Left lung (tissue), 10 donors: ENCODE measurements around the gene LMOD1. TPM values are rescaled to one million over a fixed set of nuclear protein-coding genes. Genes with fewer than 3 reads are reported as not detected.

Experiments used
- ATAC-seq: fragments of 200-7000 bp; cut with Tn5 transposase; one replicate; pipeline ENCODE4 v1.9.1; 2020; ENCODE audit warnings: moderate library complexity
- DNase-seq, 4 donors: peaks; one replicate each; pipeline ENCODE4 v3.0.0-alpha.2; 2013 to 2020
- H3K27ac ChIP-seq, 2 donors: fragments of 200-600 bp; sonication (generic) in 1 of 2; one replicate each; pipeline versions ENCODE4 v1.5.0 to v1.8.0; 2020 to 2021
- H3K27me3 ChIP-seq, 2 donors: fragments of 200-600 bp; sonication (generic) in 1 of 2; one replicate each; pipeline versions ENCODE4 v1.5.0 to v1.8.0; 2020 to 2021
- H3K36me3 ChIP-seq, 2 donors: fragments of 200-600 bp; sonication (generic) in 1 of 2; one replicate each; pipeline versions ENCODE4 v1.5.0 to v1.8.0; 2020 to 2021
- H3K4me1 ChIP-seq, 2 donors: fragments of 200-600 bp; one replicate each; pipeline ENCODE4 v1.8.0; 2021
- H3K4me3 ChIP-seq, 2 donors: fragments of 200-600 bp; sonication (generic) in 1 of 2; one replicate each; pipeline versions ENCODE4 v1.5.0 to v1.8.0; 2020 to 2021; ENCODE audit warnings: mild to moderate bottlenecking in 1 of 2
- H3K9me3 ChIP-seq, 2 donors: fragments of 200-600 bp; sonication (generic) in 1 of 2; one replicate each; pipeline versions ENCODE4 v1.5.0 to v1.8.0; 2020 to 2021
- intact Hi-C, 2 donors: fragments of 100-400 bp; cut with DNase I; formaldehyde crosslinking; loops; one replicate each; pipeline versions ENCODE4 v1.11.2 to v1.14.2; 2022
- polyA plus RNA-seq, 6 donors: library from polyadenylated mRNA; unstranded; fragments of 120-200 nt; gene quantifications; one replicate each; pipeline ENCODE4 v1.2.1, GENCODE V29; 2013; ENCODE audit not compliant: insufficient read length in 6 of 6
- total RNA-seq, 2 donors: library from RNA; stranded (reverse); fragmentation: NEBNext Ultra II Directional; extraction: Animal tissue kit (Norgen Biotek cat#: 25700); gene quantifications; one replicate each; pipeline ENCODE4 v1.2.1, GENCODE V29; 2021
- TF ChIP-seq, protein P1 (sequence below), 2 donors: fragments of 200-600 bp; sonication (generic) in 1 of 2; IDR thresholded peaks; one replicate each; pipeline versions ENCODE4 v1.5.0 to v1.8.0; 2021; ENCODE audit warnings: antibody characterized with exemption in 2 of 2
- donor health status: DM: no; HTN: yes; CAD: no.
- donor health status: DM: no; HTN: no; CAD: no.

LMOD1 gene
- total and polyA plus RNA-seq, 8 donors, result 3.3 to 20.8 (median 5.1) TPM

DNA sequence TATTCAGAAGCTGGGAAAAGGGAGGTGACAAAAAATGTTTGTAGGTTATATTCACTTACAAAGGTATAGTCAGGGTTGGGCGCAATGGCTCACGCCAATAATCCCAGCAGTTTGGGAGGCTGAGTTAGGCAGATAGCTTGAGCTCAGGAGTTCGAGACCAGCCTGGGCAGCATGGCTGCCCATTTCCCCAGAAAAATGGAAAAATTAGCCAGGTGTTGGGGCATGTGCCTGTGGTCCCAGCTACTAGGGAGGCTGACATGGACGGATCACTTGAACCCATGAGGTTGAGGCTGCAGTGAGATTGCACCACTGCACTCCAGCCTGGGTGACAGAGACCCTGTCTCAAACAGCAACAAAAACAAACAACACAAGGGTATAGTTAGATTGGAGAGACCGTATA, 12.0 kb upstream of the LMOD1 start:
- DNase-seq, result no peak
- peaks cover 0 to 64% of the 10 kb centered on the region in 2 donors for H3K36me3 ChIP-seq
- no peak overlapping the region for H3K4me3 ChIP-seq
- no peaks in the 10 kb centered on the region for H3K27me3 ChIP-seq
- TF ChIP-seq, protein P1, sequence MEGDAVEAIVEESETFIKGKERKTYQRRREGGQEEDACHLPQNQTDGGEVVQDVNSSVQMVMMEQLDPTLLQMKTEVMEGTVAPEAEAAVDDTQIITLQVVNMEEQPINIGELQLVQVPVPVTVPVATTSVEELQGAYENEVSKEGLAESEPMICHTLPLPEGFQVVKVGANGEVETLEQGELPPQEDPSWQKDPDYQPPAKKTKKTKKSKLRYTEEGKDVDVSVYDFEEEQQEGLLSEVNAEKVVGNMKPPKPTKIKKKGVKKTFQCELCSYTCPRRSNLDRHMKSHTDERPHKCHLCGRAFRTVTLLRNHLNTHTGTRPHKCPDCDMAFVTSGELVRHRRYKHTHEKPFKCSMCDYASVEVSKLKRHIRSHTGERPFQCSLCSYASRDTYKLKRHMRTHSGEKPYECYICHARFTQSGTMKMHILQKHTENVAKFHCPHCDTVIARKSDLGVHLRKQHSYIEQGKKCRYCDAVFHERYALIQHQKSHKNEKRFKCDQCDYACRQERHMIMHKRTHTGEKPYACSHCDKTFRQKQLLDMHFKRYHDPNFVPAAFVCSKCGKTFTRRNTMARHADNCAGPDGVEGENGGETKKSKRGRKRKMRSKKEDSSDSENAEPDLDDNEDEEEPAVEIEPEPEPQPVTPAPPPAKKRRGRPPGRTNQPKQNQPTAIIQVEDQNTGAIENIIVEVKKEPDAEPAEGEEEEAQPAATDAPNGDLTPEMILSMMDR (IDR thresholded peaks at IDR 0.05), result no peak
- intact Hi-C loops, result no loop called here
- ATAC-seq, result no peak
- no peaks in the 10 kb centered on the region for H3K9me3 ChIP-seq
- peaks cover 6 to 12% of the 10 kb centered on the region in 2 donors for H3K4me1 ChIP-seq
- no peak overlapping the region for H3K27ac ChIP-seq

DNA sequence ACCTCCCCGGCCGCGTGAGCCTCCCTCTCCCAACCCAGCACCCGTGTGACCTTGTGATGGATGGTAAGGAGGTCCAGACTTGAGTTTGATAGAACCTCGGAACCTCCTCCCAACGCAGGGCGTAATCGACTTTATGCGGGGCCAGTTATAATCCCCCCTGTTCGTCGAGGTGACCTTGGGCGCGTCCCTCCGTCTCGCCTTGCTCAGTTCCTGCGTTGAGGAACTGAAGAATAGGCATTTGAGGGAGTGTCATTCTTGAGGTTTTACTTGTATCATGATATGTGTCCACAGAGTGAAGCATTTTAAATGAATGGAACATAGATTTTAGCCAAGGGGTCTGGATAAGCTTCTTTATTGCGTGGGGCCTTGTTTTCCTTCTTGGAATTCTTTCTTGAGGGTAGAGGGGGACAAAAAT, 9.4 kb upstream of the LMOD1 start:
- intact Hi-C loops, result no loop called here
- TF ChIP-seq, protein P1 (IDR thresholded peaks at IDR 0.05), result no peak
- peak; percentile 51 for ATAC-seq

DNA sequence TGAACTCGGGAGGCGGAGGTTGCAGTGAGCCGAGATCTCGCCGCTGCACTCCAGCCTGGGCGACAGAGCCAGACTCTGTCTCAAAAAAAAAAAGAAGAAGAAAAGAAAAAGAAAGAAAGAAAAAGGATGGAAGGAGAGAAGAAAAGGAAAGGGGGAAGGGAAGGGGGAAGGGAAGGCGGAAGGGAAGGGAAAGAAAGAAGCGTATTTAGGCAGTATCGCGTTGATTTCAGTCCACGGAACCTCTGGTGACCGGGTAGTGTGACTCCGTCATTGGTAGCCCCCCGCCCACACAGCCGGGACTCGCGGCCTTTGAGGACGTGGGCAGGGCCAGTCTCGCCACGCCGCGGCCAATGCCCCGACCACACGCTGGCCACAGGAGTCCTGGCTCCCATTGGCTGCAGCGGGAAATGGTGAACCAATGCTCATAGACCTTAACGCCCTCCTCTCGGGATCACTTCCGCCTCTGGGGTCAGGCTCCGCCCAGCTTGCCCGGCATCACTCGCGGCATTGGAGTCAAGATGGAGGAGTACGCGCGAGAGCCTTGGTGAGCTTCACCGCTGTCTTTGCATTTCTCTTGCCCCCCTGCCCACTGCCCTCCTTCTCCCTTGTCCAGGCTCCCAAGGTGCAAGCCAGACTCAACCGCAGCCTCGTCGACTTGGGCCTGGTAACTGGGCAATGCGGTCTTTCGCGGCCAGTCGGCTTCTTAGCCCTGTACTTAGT, 8.8 kb upstream of the LMOD1 start, which contains the start of gene TIMM17A:
TSS of gene TIMM17A (plus strand) at position 495 of the 720 bp plus-strand sequence. CDS start at position 519, 24 bp downstream.
- Histone ChIP-seq H3K4me3 (peak within 1 kb of the TSS; percentile 68 to 70), H3K9me3 (no peaks in the 10 kb centered on the region), H3K4me1 (peaks cover 6 to 12% of the 10 kb centered on the region in 2 donors), H3K27me3 (no peaks in the 10 kb centered on the region), H3K27ac (peak within 1 kb of the TSS; percentile 78), H3K36me3 (peaks cover 0 to 32% of the 10 kb centered on the region in 2 donors)
- DNase-seq, result peak; percentile 95 to 98 (median 97)
- ATAC-seq, result peak; percentile 100
- intact Hi-C loops, result no loop called here
- TF ChIP-seq, protein P1 (IDR thresholded peaks at IDR 0.05), result peak in 1 of 2 donors; percentile 7

More for the DNA sequence above, 9.4 kb upstream of the LMOD1 start:
- peaks cover 0 to 38% of the 10 kb centered on the region in 2 donors for H3K36me3 ChIP-seq
- no peaks in the 10 kb centered on the region for H3K9me3 ChIP-seq
- H3K27ac ChIP-seq, result peak overlapping the region; percentile 78
- peak overlapping the region; percentile 68 to 70 for H3K4me3 ChIP-seq
- H3K4me1 ChIP-seq, result peaks cover 6 to 12% of the 10 kb centered on the region in 2 donors
- no peaks in the 10 kb centered on the region for H3K27me3 ChIP-seq
- DNase-seq, result no peak

DNA sequence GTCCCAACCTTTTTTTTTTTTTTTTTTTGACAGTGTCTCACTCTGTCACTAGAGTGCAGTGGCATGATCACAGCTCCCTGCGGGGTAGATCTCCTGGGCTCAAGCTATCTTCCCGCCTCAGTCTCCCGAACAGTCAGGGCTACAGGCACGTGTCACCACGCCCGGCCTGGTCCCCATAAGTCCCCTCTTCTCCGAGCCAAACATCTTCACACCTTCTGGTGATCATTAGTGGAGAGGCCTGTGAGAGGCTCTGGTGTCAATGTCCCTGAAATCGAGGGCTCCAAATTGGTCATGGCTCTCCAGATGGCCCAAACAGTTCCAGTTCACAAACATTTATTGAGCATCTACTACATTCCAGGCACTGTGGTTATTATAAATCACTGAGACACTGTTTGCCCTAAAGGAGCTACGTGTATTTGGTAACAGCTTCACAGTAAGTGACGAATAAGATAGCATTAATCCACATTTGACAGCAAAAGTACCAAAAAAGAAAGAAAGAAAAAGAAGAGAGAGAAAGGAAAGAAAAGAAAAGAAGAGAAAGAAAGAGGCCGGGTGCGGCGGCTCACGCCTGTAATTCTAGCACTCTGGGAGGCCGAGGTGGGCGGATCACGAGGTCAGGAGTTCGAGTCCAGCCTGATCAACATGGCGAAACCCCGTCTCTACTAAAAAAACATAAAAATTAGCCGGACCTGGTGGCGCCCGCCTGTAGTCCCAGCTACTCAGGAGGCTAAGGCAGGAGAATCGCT, 8.1 kb upstream of the LMOD1 start:
- Histone ChIP-seq H3K27me3 (no peaks in the 10 kb centered on the region), H3K27ac (peak overlapping the region; percentile 78), H3K4me3 (peak overlapping the region; percentile 68 to 70), H3K36me3 (peaks cover 0 to 25% of the 10 kb centered on the region in 2 donors), H3K9me3 (no peaks in the 10 kb centered on the region), H3K4me1 (peaks cover 6 to 12% of the 10 kb centered on the region in 2 donors)
- DNase-seq, result peak in 1 of 4 donors; percentile 51
- intact Hi-C loops, result no loop called here
- TF ChIP-seq, protein P1 (IDR thresholded peaks at IDR 0.05), result no peak
- no peak for ATAC-seq

DNA sequence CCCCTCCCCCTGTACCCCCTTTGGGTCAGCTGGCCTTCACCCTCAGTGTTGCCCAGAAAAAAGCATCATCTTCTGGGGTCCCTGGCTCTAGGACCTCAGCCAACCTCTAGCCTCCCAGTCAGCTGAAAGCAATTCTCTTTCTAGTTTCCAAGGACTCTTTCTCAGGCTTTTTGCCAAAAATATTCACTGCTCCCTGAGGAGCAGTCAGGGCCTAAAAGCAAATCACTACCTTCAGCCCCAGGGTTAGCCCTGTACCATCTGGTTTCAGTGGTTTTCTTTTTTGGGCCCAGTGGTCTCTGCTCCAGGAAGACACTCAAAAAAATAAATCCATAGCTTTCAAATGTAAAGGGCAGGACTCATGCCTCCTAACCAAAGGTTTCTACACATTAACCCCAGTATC, 3.1 kb upstream of the LMOD1 start:
- no peak overlapping the region for H3K27ac ChIP-seq
- intact Hi-C loops, result no loop called here
- ATAC-seq (no peak), DNase-seq (no peak)
- H3K4me1 ChIP-seq, result peaks cover 4 to 14% of the 10 kb centered on the region in 2 donors
- no peaks in the 10 kb centered on the region for H3K36me3 ChIP-seq
- TF ChIP-seq, protein P1 (IDR thresholded peaks at IDR 0.05), result no peak
- H3K27me3 ChIP-seq, result peaks cover 0 to 37% of the 10 kb centered on the region in 2 donors
- no peak overlapping the region for H3K4me3 ChIP-seq
- H3K9me3 ChIP-seq, result no peaks in the 10 kb centered on the region
